NCI-H128 (cell line): ENCODE data around the gene TMEM217.

Experiments
- DNase-seq: peaks from one replicate; lab custom pipeline; 2025; ENCODE audit not compliant: unreplicated experiment; lab: John Stamatoyannopoulos, UW

The TMEM217 gene

DNA sequence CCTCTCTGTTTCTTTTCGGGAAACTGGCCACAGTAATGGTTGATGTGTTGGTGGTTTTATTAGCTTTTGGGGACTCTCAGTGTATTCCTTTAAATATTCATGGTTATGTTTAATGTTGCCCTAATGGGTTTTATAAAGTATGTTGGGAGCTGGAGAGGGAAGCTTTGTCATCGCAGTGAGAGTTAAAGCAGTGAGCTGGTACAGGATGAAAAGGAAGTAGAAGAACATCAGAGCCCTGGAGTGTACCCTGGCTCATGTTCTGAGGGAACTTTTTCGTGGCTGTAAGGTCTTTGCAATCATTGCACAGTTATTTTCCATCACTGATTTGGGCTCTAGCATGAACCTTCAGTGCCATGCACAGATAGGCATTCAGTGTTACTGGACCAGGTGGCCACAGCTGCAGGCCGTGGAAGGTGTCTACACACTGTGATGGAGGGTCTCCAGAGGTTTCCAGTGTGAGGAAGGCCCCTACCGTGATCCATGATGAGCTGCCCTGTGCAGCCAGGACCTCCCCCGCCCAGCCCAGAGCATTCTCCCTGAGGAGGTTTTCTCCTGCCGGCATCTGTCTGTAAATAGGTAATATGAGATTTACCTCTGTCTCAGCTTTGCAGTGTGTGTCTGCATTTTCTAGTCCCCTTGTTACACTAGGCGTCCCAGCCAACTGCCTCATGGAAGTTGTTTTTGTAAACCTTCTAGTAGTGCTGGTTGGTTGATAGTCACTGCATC is 22.4 kb upstream of the TMEM217 start:
- no peak for DNase-seq

DNA sequence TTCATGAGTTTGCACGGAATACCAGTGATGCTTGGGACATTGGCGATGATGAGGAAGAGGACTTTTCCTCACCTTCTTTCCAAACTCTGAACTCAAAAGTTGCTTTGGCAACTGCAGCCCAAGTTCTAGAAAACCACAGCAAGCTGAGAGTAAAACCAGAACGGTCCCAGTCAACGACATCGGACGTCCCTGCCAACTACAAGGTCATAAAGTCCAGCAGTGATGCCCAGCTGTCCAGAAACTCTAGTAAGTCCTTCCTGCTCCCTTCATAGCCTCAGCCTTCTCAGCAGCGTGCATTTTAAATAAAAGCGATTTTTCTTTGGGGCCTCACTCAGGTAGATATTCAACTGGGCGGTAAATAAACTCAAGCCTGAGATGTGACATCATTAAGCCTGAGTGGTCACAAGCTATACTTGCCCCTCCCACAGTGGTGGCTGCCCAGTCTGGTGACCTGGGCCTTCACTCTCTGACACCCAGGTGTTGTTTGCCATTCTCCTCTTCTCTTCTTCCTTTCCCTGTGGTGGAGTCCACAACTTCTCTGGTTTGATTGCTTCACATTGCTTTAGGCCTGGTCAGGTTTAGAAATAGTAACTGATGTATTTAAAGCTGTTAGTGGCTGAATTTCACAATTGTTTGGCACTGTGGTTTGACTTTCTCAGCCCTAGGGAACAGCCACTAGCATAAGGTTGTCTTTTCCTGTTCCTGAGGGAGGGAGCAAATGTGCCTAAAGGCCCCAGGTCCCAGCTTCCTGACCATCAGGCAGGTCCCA is 21.6 kb upstream of the TMEM217 start:
- DNase-seq: no peak

DNA sequence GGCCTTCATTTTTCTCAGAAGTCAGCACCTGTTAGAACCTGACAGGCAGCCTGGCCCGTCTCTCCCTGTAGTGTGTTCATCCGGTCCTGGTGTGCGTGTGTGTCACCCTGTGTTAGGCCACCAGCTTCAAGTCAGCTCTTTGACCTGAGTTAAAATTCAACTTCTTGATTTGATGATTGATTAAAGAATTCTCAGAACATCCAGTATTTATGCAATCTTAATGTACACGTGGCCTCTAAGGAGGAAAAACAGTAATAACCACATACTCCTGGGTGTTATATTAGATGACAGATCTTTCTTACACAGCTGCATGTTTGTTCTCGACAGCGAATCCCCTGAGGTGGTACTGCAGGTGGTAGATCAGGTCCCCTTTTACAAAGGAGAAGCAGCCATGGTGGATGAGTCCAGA is 19.1 kb upstream of the TMEM217 start:
- DNase-seq: no peak

DNA sequence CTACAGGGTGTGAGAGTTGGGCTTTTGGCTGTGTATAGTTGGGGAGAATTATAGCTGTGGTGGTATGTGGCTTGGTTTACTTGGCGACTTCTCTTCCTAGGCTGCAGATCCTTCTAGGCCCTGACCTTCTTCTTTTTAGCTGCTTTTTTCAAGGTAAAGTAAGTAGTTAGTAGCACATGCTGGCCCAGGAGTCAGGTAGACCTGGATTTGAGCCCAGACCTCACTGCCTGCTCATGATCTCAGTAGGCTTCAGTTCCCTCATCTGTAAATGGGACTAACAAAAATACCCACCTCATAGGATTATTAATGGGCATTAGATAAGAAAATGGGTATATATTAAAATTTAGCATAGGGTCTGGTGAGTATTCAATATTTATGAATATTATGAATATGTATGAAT is 17.4 kb upstream of the TMEM217 start:
- DNase-seq: no peak

DNA sequence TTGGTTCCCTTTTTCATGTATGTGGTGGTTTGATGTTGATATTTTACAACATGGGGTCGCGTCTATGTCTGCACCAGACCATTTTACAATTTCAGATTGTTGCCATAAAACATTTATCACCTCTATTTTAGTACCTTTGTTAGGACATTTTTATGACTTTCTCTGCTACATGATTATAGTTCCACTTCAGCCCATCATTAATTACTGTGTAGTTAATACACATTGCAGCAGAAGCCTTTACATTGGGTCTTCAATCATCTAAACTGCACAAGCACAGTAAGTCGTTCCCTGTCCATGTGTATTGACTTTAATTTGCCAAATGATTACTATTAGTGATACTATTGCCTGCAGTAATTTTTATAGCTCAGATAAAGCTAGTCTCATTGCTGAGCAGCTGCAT is 15.7 kb upstream of the TMEM217 start:
- DNase-seq: no peak

DNA sequence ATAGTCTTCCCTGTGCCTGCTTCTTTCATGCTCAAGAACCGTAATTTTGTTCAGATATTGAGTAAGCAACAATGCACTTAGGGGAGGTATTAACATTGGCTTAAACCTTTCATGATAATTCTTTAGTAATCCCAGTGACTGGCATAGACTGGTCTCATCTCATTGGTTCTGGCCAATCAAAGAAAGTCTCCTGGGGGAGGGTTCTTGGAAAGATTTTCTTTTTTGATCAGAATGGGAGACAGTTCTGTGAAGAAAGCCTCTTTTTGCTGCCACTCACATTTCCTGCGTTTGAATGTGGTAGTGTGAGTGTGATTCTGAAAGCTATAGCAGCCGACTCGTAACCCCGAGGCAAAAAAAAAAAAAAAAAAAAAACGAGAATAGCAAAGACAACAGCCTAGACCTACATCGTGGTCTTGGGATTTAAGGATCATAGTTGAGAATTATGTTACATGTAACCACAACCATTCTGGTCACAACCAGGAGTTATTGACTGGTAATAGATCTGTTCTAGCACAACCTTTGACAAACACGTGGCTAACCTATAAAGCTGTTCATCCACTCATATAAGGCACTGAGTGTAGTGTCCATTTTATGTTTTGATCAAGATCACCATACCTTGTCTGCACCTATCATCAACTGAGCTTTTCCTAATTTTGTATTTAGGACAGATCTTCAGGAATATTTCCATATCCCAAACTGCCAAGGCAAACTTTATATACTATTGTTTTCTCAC is 15.1 kb upstream of the TMEM217 start:
- no peak for DNase-seq

DNA sequence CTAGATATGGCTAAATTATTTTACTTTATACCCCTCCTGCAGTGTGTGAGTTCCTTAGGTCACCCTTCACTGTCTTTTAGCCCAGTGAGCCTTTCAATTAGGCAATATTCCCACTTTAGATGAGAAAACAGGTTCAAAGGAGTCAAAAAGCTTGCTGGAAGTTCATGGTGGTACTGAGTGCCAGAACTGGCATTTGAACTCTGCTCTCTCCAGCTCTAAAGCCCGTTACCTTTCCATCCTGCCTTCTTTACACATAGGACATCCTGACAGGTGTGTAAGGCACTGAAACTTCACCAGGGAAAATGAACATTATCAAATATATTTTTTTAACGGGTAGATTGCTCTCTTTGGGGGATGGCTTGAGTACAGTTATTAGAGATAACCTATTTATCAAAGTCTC is 11.2 kb upstream of the TMEM217 start:
- DNase-seq: no peak

DNA sequence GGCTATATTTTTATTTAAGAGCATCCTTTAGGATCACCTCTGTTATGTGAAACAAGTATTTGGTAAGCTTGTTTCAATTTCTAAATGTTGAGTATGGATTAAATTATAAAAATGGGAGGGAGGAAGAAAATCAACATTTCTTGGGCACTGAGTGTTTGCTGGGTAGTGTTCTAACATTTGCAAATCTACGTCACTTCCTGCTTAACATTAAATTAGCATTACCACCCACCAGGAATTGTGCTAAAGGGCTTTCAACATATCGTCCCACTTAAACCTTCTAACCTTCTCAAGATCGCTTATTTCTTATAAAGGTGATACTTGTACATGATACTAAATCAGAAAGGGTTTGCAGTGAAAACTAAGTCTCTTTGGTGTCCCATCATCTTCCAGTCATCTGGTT is 7.9 kb upstream of the TMEM217 start:
- DNase-seq: no peak

DNA sequence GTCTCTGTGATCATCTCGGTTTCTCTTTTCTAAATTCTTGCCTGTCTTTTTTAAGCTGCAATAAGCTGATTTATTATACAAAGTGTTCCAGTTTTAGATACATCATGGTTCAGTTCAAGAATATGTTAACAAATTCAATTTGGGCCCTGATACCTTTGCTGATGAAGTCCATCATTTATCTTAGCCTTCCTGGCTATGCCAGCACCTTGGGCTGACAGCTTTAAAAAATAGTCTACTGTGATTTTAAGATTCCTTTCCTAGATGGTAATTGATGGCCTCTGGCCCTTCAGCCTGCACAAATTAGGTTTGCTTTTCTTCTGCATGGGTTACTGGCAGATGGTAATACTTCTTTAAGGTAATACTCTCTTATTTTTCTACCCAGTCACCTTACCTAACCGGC is 7.1 kb upstream of the TMEM217 start:
- DNase-seq: no peak

DNA sequence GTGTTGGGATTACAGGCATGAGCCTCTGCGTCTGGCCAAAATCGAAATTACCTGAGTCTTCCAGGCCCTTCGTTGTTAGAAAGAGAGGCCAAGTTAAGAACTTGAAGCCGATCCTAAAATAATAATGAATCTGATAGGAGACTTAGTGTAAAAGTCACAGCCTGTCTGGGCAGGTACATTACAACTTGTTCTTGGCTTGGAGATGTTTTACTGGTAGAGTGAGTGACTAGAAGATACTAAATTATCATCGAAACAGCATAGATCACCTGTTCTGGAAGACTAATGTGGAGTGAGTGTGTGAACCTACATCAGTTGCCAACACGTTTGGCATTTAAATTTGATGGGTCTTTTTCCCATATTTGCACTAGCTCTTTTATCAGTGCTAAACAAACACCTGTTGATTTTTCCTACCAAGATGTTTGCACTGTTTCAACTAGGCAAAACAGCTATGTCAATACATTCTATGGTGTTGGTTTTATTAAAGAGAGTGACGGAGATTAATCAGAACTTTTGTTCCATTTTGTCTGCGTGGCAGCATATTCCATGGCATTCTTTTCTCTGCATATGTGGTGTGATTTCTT is 4.6 kb upstream of the TMEM217 start:
- no peak for DNase-seq

DNA sequence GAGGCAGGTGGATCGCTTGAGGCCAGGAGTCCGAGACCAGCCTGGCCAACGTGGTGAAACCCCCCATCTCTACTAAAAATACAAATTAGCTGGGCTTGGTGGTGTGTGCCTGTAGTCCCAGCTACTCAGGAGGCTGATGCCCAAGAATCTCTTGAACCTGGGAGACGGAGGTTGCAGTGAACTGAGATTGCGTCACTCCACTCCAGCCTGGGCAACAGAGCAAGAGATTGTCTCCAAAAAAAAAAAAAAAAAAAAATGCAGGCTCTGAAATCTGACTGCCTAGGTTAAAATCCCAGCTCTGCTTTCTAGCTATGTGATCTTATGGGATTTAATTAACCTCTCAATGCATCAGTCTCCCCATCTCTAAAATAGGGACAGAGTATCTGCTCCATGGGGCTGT is 3.3 kb upstream of the TMEM217 start:
- no peak for DNase-seq

DNA sequence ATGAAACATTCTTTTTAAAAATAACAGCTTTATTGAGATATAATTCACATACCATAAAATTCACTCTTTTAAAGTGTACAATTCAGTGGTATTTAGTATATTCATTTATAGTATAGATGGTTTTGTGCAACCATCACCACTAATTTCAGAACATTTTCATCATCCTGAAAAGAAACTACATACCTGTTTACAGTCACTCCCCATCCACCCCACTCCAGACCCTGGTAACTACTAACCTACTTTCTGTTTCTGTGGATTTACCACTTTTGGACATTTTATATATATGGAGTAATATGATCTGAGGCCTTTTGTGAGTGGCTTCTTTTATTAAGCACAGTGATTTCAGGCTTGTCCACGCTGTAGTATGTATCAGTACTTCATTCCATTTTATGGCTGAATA is 2.5 kb upstream of the TMEM217 start:
- no peak for DNase-seq

DNA sequence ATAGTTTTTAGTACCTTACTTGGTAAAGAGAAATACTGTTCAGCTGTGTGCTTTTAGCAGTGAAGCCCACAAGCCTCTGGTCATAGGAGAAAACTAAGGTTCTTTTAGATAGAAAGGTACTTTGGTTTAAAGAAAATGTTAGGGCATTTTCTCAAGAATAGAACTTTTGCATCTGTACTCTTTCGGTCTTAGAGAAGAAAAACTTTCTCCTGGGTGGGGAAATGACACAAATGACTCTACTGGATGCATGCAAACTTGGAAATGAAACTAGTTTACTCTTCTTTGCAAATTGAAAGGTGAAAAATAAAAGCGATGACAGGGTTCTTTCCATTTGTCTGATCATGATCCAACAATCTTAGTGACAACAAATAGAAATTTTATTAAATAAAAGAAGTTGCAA is 2.1 kb upstream of the TMEM217 start:
- DNase-seq: no peak

DNA sequence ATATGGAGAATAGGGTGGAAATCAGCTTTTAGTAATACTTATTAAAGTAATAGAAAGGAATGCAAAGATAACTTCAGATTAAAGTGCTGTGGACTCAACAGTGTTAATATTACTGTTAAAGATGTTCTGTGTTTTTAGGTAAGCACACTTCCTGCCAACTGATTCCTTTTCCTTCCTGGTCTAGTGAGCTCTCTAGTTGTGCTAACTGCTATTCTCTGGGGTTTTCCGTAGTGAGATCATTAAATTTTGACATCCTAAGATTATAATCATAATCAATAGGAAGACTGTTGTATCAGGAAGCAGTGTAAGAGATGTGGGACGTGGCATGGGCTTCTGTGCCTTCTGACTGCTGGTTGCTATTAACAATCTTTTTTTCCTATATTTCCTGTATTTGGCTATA is 1.2 kb upstream of the TMEM217 start:
- DNase-seq: no peak

DNA sequence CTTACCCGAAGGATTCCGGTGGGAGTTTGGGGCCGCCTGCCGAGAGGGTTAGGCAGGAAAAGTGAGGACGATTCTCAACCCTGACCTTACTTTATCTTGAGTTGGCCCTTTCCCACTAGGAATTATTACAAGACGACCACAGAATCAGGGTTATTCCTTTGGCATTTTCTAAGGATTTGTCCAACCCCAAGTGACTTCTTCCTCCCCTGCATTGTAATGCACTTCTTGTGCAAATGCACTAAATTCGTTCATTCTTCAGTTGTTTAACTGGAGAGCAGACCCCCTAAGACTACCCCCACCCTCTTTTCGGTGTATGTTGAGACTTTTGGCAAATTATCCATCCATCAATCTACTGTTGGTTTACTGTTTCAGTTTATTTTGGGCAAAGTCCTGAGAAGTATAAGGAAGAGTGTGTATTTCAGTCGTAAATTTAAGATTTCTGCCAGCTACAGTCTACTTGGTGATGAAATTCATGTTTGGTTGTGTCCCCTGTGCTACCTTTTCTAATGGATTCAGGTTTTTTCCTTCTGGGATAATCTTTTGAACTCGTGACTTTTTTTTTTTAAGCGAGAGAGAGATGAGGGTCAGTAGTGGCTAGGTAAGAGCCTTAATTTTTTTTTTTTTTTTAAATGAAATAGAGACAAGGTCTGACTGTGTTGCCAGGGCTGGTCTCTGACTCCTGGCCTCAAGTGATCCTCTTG is 611 bp upstream of the TMEM217 start:
- no peak for DNase-seq

DNA sequence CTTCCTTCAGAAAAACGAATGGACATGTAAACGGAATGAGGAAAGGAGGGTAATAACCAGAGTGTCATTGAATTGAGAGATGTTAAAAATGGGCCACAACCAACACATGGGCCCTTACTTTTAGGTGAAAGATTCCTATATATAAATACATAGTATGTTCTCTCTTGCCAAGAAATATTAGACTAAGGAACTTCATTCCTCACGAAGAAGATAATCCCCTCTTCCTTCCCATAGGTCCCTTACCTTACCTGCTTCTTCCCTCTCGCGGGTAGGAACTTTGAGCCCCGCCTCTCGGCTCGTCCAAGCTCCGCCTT is 667 bp downstream of the TMEM217 start:
- DNase-seq: no peak

DNA sequence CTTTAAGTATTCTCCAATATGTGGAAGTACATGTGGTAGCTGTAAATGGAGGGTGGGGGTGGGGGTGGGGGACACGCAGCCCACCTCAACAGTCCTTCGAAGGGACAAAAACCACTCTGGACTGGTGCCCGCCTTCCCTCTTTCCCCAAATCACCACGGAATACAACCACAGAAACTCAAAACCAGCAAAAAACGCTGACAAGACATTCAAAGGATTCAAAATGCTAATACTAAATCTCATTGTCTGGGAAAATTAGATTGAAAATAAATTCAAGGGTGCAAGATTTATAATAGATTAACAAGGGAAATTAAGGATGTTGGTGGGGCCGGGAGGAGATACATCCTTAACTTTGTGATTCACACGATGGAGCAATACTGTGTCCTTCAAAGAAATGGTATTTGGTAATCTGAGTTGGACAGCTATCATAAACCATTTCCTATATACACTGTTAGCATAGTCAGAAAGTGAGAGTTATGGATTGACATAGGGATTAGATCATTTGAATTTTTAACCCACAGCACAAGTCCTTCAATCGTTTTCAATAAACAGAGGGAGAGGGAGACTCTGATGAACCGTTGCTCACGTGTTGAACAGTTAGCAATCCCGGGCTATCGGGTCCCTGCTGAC is 1.1 kb downstream of the TMEM217 start:
- DNase-seq: no peak

DNA sequence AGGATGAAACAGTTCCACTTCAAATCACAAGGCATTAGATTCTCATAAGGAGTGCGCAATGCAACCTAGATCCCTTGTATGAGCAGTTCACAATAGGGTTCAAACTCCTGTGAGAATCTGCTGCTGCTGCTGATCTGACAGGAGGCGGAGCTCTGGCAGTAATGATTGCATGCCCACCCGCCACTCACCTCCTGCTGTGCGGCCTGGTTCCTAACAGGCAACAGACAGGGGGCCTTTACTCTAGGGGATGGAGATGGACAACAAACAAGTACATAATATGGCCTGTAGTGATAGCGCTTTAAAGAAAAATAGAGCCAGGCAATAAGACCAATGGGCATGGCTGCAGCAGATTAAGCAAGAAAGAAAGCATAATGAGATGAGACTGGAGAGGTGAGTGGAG is 3.1 kb downstream of the TMEM217 start:
- no peak for DNase-seq

DNA sequence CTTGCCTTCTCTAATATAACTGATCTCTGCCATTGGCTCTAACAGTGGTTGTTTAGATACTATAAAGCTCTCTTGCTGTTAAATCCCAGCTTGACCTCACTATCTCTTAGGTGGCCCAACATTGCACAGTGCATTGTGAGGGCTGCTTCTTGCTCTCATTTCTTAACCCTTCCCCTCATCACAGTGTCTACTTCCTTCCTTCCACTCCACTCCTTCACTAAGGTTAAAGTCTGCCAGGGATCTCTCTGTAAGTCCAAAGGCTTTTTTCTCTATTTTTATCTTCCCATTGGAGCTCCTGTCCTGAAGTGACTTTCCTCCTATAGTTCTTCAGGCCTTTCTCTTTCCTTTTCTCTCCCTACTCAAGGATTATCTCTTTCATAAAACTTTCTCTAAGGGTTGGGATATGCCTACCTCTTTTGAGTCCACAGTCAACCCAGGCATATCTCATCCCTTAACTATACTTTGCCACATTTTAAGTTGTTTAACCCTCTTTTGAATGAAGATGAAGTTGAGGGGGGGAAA is 4.4 kb downstream of the TMEM217 start:
- DNase-seq: no peak

DNA sequence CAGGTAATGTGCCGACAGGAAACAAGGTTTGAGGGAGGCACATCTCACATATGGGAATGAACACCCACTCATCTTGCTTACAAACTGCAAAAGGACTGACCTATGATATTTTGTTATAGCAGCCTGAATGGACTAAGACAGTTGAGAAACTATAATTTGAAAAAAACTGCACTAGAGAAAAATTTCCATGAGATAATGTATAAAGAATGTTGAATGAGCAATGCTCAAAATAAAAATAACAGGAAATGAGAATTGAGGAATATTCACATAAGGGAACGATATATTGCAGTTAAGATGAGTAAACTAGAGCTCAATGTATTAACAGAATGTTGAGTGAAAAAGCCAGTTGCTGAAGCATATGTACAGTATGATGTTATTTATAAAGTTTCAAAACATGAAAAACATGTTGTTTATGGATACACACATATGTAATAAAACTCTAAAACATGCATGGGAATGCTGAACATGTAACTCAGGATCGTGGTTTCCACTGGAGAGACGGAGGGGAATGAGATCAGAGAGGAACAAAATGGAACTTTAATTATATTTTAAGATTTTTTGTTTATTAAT is 6.6 kb downstream of the TMEM217 start:
- DNase-seq: no peak
